Spleen (tissue), 7 donors: Measurements from ENCODE around the gene SYNE2.

Source experiments
- CTCF ChIP-seq, 11 experiments: fragments of 200-600 bp in 7 of 11; fragments of 450-650 bp in 4 of 11; sonication (generic) in 4 of 11; IDR thresholded peaks in 8 of 11; conservative IDR thresholded peaks in 3 of 11; 1 replicate in 7 of 11; 2 replicates in 4 of 11; pipeline versions ENCODE4 v1.4.0 to v1.8.0; 2016 to 2021; ENCODE audit warnings: antibody characterized with exemption in 11 of 11, inconsistent platforms in 4 of 11, mild to moderate bottlenecking in 1 of 11
- POLR2A ChIP-seq, 3 donors: fragments of 450-650 bp; IDR thresholded peaks; one replicate each; pipeline ENCODE4 v1.5.1; 2017; ENCODE audit warnings: antibody characterized with exemption in 3 of 3, mild to moderate bottlenecking in 1 of 3
- donor health status: DM: no; HTN: no; CAD: no; lungs with moderate emphysema.
- donor health status: DM: no; HTN: no; CAD: no.
- donor health status: DM: no; HTN: no; CAD: no.

DNA sequence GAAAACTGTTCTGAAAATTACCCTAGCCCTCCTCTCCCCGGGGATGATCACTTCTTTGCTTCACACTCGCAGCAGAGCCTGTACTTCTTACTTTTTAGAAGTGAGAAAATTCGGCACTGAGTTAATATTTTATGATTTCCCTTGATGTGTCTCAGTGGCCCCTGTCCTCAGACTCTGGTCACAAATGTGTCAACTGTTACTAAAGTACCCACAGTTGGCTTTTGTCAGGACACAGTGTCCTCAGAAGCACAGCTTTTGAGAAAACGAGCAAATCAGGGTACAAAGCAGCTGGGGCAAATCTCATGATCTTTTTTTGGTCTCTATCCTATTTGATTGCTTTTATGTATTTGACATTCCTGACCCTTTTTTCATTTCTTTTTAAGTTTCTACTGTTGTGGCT, 142.5 kb downstream of the SYNE2 start:
- TF ChIP-seq POLR2A (IDR thresholded peaks at IDR 0.05) (no peak), CTCF (IDR thresholded peaks at IDR 0.05 in 8 of 11, conservative IDR thresholded peaks at IDR 0.05 in 3 of 11) (no peak)
